Activated naive CD8-positive, alpha-beta T cell treated with anti-CD3 and anti-CD28 coated beads, Interleukin-2, amount 10 ng/mL, durations not matched to agents 7 days and 5 days (primary cell): ENCODE results near the gene IFNE. TPM values are rescaled to one million over a fixed set of nuclear protein-coding genes. Genes with fewer than 3 reads are reported as not detected.

ENCODE experiments used
- ATAC-seq: fragments of 150-1000 bp; cut with Tn5 transposase; one replicate; pipeline ENCODE4 v1.10.0; 2021; ENCODE audit warnings: low read depth, moderate library complexity
- POLR2A ChIA-PET: fragments of 350-600 bp; sonication (Branson Sonifier 250); formaldehyde crosslinking; loops from one replicate; lab custom pipeline; 2021; ENCODE audit warnings: antibody characterized with exemption; lab: Charles Lee
- DNase-seq: peaks from one replicate; pipeline ENCODE4 v3.0.0; 2021
- H3K27ac Mint-ChIP-seq: one replicate; pipeline ENCODE4 v1.8.0; 2022; ENCODE audit warnings: mild to moderate bottlenecking, mixed read lengths
- H3K27me3 Mint-ChIP-seq: one replicate; pipeline ENCODE4 v1.8.0; 2022; ENCODE audit warnings: mild to moderate bottlenecking, moderate library complexity, mixed read lengths
- H3K36me3 Mint-ChIP-seq: one replicate; pipeline ENCODE4 v1.8.0; 2021; ENCODE audit warnings: mild to moderate bottlenecking, mixed read lengths
- H3K4me1 Mint-ChIP-seq: one replicate; pipeline ENCODE4 v1.8.0; 2021; ENCODE audit warnings: mixed read lengths
- H3K4me3 Mint-ChIP-seq: one replicate; pipeline ENCODE4 v1.8.0; 2022; ENCODE audit warnings: mild to moderate bottlenecking, moderate library complexity, mixed read lengths
- H3K9me3 Mint-ChIP-seq: one replicate; pipeline ENCODE4 v1.8.0; 2021; ENCODE audit warnings: mixed read lengths
- microRNA-seq: library from miRNA; unstranded; fragments of <30 nt; microRNA quantifications from one replicate; pipeline ENCODE4 v1.2.0, GENCODE V29; 2022
- total RNA-seq, 2 experiments: library from RNA; stranded (reverse); gene quantifications; one replicate each; pipeline ENCODE4 v1.2.3, GENCODE V29; 2021

Gene IFNE
- total RNA-seq, 2 experiments from 2014 or later: 0.20 to 0.61 TPM

GRCh38 chr9:21432672-21433425 is 49.3 kb downstream of the IFNE start:
- Mint-ChIP-seq H3K4me3 (no peak overlapping the region), H3K4me1 (peaks cover 1% of the 10 kb centered on the region), H3K36me3 (no peaks in the 10 kb centered on the region), H3K27me3 (peaks cover 29% of the 10 kb centered on the region), H3K9me3 (no peaks in the 10 kb centered on the region), H3K27ac (no peak overlapping the region)
- DNase-seq (no peak), ATAC-seq (no peak)
- POLR2A ChIA-PET: no interaction called here

Small RNA genes within 50 kb of the gene (microRNA-seq; reads per million reads assigned to microRNA genes)
- gene MIR31: 6,971 reads per million, percentile 93 among the genes with 10 or more reads in this experiment

Other genes starting within 250 kb of the IFNE start
- not detected for gene IFNA14, start 242.3 kb downstream of the IFNE start, total RNA-seq
- under 1 TPM in 1 of 2 experiments, not detected in 1; 0.31 TPM for gene IFNA5, start 177.0 kb downstream of the IFNE start, total RNA-seq
- 10 to 100 TPM; 27.9 to 29.4 TPM for gene KLHL9, start 146.9 kb downstream of the IFNE start, total RNA-seq
- gene IFNA6, start 131.4 kb downstream of the IFNE start, total RNA-seq: not detected
- gene IFNA13, start 114.3 kb downstream of the IFNE start, total RNA-seq: not detected
- gene IFNA2, start 96.9 kb downstream of the IFNE start, total RNA-seq: not detected
- not detected for gene IFNA8, start 73.2 kb downstream of the IFNE start, total RNA-seq
- not detected for gene IFNA1, start 41.9 kb downstream of the IFNE start, total RNA-seq